ENCODE measurements around the gene MCTP1.

MCTP1 gene

GRCh38 chr5:94818904-94819303 is 466.0 kb downstream of the MCTP1 start:
- no peak for DNase-seq

- no peak for DNase-seq
Observed at GRCh38 chr5:94815313-94816039, 469.4 kb downstream of the MCTP1 start.

- no peak for DNase-seq
Observed at GRCh38 chr5:94812232-94812631, 472.7 kb downstream of the MCTP1 start.

- DNase-seq, result no peak
Observed at GRCh38 chr5:94811331-94811730, 473.6 kb downstream of the MCTP1 start.

GRCh38 chr5:94810877-94811276 is 474.0 kb downstream of the MCTP1 start:
- DNase-seq, result no peak

- DNase-seq, result no peak
Observed at GRCh38 chr5:94810281-94810680, 474.6 kb downstream of the MCTP1 start.

- no peak for DNase-seq
Observed at GRCh38 chr5:94808497-94808896, 476.4 kb downstream of the MCTP1 start.

GRCh38 chr5:94807985-94808384 is 476.9 kb downstream of the MCTP1 start:
- no peak for DNase-seq

GRCh38 chr5:94802450-94802849 is 482.4 kb downstream of the MCTP1 start:
- DNase-seq, result no peak

- no peak for DNase-seq
Observed at GRCh38 chr5:94796586-94796985, 488.3 kb downstream of the MCTP1 start.

- no peak for DNase-seq
Observed at GRCh38 chr5:94793816-94794198, 491.1 kb downstream of the MCTP1 start.

GRCh38 chr5:94793113-94793815 is 491.6 kb downstream of the MCTP1 start:
- DNase-seq, result no peak

GRCh38 chr5:94791829-94792228 is 493.1 kb downstream of the MCTP1 start:
- DNase-seq, result no peak

GRCh38 chr5:94788527-94788926 is 496.4 kb downstream of the MCTP1 start:
- no peak for DNase-seq

GRCh38 chr5:94784536-94785505 is 500.1 kb downstream of the MCTP1 start:
- DNase-seq, result no peak

GRCh38 chr5:94782383-94782782 is 502.5 kb downstream of the MCTP1 start:
- no peak for DNase-seq

- no peak for DNase-seq
Observed at GRCh38 chr5:94779684-94780083, 505.2 kb downstream of the MCTP1 start.

GRCh38 chr5:94778732-94779131 is 506.2 kb downstream of the MCTP1 start:
- no peak for DNase-seq

- DNase-seq, result no peak
Observed at GRCh38 chr5:94778299-94778698, 506.6 kb downstream of the MCTP1 start.

GRCh38 chr5:94777056-94777880 is 507.6 kb downstream of the MCTP1 start:
- no peak for DNase-seq

- no peak for DNase-seq
Observed at GRCh38 chr5:94776167-94776566, 508.7 kb downstream of the MCTP1 start.

All from amygdala (tissue), 56 donors.